Measurements from ENCODE around the gene GPC6. TPM values are rescaled to one million over a fixed set of nuclear protein-coding genes. Genes with fewer than 3 reads are reported as not detected.

GPC6 gene
- total RNA-seq, 1 donor from 2014 or later: 13.8 TPM

DNA sequence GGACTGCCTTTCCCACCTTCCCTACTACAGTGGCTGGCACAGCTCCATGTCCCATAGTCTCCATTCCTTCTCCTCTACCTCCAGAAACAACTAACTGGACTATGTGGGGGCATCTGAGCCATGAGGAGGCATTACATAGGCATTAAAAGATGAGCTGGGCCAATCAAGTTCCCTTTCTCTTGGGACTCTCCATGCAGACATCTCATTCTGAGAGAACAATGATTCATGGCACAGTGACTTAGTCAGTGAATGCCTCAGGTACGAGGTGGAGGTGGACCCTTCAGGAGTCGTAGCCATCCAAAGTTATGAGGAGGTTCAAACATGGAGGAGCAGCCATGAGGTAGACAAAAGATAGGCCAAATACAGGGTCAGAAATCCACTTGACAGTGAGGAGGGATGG is 70.0 kb downstream of the GPC6 start:
- Histone ChIP-seq H3K4me3 (no peak overlapping the region), H3K4me1 (no peaks in the 10 kb centered on the region), H3K27ac (no peak overlapping the region), H3K36me3 (no peaks in the 10 kb centered on the region), H3K27me3 (no peaks in the 10 kb centered on the region), H3K9me3 (no peaks in the 10 kb centered on the region)
- TF ChIP-seq POLR2A (IDR thresholded peaks at IDR 0.05) (no peak), POLR2AphosphoS5 (IDR thresholded peaks at IDR 0.05; ENCODE audit: insufficient read depth in 1 of 2, low read depth in 1 of 2) (no peak), CTCF (IDR thresholded peaks at IDR 0.05) (no peak)
- DNase-seq (ENCODE audit: extremely low spot score in 2 of 2): no peak
- intact Hi-C loops (cut with DNase I): no loop called here

DNA sequence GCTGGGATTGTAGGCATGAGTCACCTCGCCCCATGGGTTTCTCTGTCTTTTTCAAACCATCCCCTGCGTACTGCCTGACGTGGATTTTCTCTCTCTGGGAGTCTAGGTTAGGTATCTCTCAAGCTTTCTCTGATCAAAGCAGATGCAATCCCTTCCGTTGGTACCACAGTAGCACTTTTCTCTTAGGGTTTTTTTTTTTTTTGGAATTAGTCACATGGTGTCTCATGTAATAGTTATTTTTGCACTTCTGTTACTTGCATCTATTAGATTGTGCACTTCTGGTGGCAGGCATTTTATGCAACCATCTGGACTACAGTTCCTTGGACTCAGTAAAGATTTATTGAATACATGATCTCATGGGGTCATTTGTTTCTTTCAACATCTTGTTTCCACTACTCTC is 72.1 kb downstream of the GPC6 start:
- Histone ChIP-seq H3K27ac (no peak overlapping the region), H3K9me3 (no peaks in the 10 kb centered on the region), H3K4me1 (no peaks in the 10 kb centered on the region), H3K27me3 (no peaks in the 10 kb centered on the region), H3K4me3 (no peak overlapping the region), H3K36me3 (no peaks in the 10 kb centered on the region)
- intact Hi-C loops (cut with DNase I): no loop called here
- TF ChIP-seq CTCF (IDR thresholded peaks at IDR 0.05): no peak
- no peak for TF ChIP-seq POLR2A (IDR thresholded peaks at IDR 0.05)
- no peak for TF ChIP-seq POLR2AphosphoS5 (IDR thresholded peaks at IDR 0.05; ENCODE audit: insufficient read depth in 1 of 2, low read depth in 1 of 2)
- DNase-seq (ENCODE audit: extremely low spot score in 2 of 2): no peak

GRCh38 chr13:93304134-93304533 is 77.5 kb downstream of the GPC6 start:
- TF ChIP-seq CTCF (IDR thresholded peaks at IDR 0.05) (no peak), POLR2AphosphoS5 (IDR thresholded peaks at IDR 0.05; ENCODE audit: insufficient read depth in 1 of 2, low read depth in 1 of 2) (no peak), POLR2A (IDR thresholded peaks at IDR 0.05) (no peak)
- no peaks in the 10 kb centered on the region for H3K36me3 ChIP-seq
- H3K4me1 ChIP-seq: no peaks in the 10 kb centered on the region
- no peak for DNase-seq (ENCODE audit: extremely low spot score in 2 of 2)
- H3K27me3 ChIP-seq: no peaks in the 10 kb centered on the region
- intact Hi-C loops (cut with DNase I): no loop called here
- no peaks in the 10 kb centered on the region for H3K9me3 ChIP-seq
- H3K4me3 ChIP-seq: no peak overlapping the region
- H3K27ac ChIP-seq: no peak overlapping the region

- no peak overlapping the region for H3K4me3 ChIP-seq
- no peaks in the 10 kb centered on the region for H3K36me3 ChIP-seq
- TF ChIP-seq POLR2A (IDR thresholded peaks at IDR 0.05) (no peak), POLR2AphosphoS5 (IDR thresholded peaks at IDR 0.05; ENCODE audit: insufficient read depth in 1 of 2, low read depth in 1 of 2) (no peak), CTCF (IDR thresholded peaks at IDR 0.05) (no peak)
- intact Hi-C loops (cut with DNase I): no loop called here
- no peak overlapping the region for H3K27ac ChIP-seq
- H3K27me3 ChIP-seq: no peaks in the 10 kb centered on the region
- no peak for DNase-seq (ENCODE audit: extremely low spot score in 2 of 2)
- H3K9me3 ChIP-seq: no peaks in the 10 kb centered on the region
- no peaks in the 10 kb centered on the region for H3K4me1 ChIP-seq
Observed at GRCh38 chr13:93304868-93305613, 78.4 kb downstream of the GPC6 start.

- intact Hi-C loops (cut with DNase I): no loop called here
- H3K9me3 ChIP-seq: no peaks in the 10 kb centered on the region
- H3K36me3 ChIP-seq: no peaks in the 10 kb centered on the region
- no peak overlapping the region for H3K27ac ChIP-seq
- no peak overlapping the region for H3K4me3 ChIP-seq
- no peaks in the 10 kb centered on the region for H3K27me3 ChIP-seq
- TF ChIP-seq POLR2AphosphoS5 (IDR thresholded peaks at IDR 0.05; ENCODE audit: insufficient read depth in 1 of 2, low read depth in 1 of 2): no peak
- TF ChIP-seq POLR2A (IDR thresholded peaks at IDR 0.05): no peak
- no peak for DNase-seq (ENCODE audit: extremely low spot score in 2 of 2)
- H3K4me1 ChIP-seq: no peaks in the 10 kb centered on the region
Observed at GRCh38 chr13:93305886-93306285, 79.3 kb downstream of the GPC6 start.

All from vagina (tissue), 2 donors.